ENCODE measurements around the gene VTN. TPM values are rescaled to one million over a fixed set of nuclear protein-coding genes. Genes with fewer than 3 reads are reported as not detected.

The VTN gene
- total and polyA plus RNA-seq, 11 donors = 16.9 to 120 (median 65.3) TPM

- peak overlapping the region in 10 of 12 donors; percentile 25 to 68 (median 54) for H3K27ac ChIP-seq
- 42 to 53% (median 48%) methylated on average over 7 of the region's 7 CpGs for WGBS, 4 donors
- no peak for DNase-seq
- intact Hi-C loops (cut with DNase I) = no loop called here
- H3K36me3 ChIP-seq = peaks cover 4 to 100% (median 96%) of the 10 kb centered on the region in 9 donors
- H3K4me1 ChIP-seq = peaks cover 0 to 46% (median 28%) of the 10 kb centered on the region in 12 donors
- peak in 3 of 4 donors; percentile 24 to 66 (median 34) for ATAC-seq
- no peaks in the 10 kb centered on the region for H3K27me3 ChIP-seq
- TF ChIP-seq POLR2A (IDR thresholded peaks at IDR 0.05) = no peak
- TF ChIP-seq, protein P1, sequence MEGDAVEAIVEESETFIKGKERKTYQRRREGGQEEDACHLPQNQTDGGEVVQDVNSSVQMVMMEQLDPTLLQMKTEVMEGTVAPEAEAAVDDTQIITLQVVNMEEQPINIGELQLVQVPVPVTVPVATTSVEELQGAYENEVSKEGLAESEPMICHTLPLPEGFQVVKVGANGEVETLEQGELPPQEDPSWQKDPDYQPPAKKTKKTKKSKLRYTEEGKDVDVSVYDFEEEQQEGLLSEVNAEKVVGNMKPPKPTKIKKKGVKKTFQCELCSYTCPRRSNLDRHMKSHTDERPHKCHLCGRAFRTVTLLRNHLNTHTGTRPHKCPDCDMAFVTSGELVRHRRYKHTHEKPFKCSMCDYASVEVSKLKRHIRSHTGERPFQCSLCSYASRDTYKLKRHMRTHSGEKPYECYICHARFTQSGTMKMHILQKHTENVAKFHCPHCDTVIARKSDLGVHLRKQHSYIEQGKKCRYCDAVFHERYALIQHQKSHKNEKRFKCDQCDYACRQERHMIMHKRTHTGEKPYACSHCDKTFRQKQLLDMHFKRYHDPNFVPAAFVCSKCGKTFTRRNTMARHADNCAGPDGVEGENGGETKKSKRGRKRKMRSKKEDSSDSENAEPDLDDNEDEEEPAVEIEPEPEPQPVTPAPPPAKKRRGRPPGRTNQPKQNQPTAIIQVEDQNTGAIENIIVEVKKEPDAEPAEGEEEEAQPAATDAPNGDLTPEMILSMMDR (IDR thresholded peaks at IDR 0.05) = peak in 10 of 12 donors; percentile 16 to 51 (median 40)
- no peaks in the 10 kb centered on the region for H3K9me3 ChIP-seq
- no peak overlapping the region for H3K4me3 ChIP-seq
These were observed 23.3 kb downstream of the VTN start for GRCh38 chr17:28346746-28347246.

DNA sequence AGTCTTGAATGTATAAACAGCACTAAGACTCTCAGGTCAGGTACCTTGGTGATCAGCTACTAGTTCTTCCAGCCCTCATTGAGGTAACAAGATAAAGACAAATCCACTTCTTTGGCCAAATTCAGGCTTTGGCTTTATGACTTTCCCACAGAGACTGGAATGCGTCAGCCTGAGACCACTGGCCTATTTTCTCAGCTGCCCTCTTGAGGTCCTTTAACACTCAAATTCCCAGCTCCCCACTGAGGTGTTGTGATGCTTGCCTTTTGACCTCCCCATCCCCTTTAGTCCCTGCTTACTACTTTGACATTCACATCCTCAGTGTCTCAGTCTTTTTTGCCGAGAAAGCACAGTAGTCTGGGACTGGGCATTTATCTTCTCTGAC is 23.9 kb downstream of the VTN start:
- H3K4me1 ChIP-seq = peaks cover 0 to 47% (median 28%) of the 10 kb centered on the region in 12 donors
- intact Hi-C loops (cut with DNase I) = no loop called here
- DNase-seq (no peak), ATAC-seq (no peak)
- no peaks in the 10 kb centered on the region for H3K27me3 ChIP-seq
- peaks cover 4 to 100% (median 96%) of the 10 kb centered on the region in 9 donors for H3K36me3 ChIP-seq
- no peak overlapping the region for H3K4me3 ChIP-seq
- no peaks in the 10 kb centered on the region for H3K9me3 ChIP-seq
- H3K27ac ChIP-seq = peak overlapping the region in 10 of 12 donors; percentile 8 to 68 (median 48)
- WGBS, 4 donors = 73 to 90% (median 83%) methylated on average over 2 of the region's 2 CpGs
- TF ChIP-seq, protein P1 (IDR thresholded peaks at IDR 0.05) = no peak
- TF ChIP-seq POLR2A (IDR thresholded peaks at IDR 0.05) = no peak

GRCh38 chr17:28345419-28346198 is 24.5 kb downstream of the VTN start:
- intact Hi-C loops (cut with DNase I) = no loop called here
- H3K27ac ChIP-seq = peak overlapping the region in 10 of 12 donors; percentile 8 to 68 (median 35)
- no peak overlapping the region for H3K4me3 ChIP-seq
- peaks cover 4 to 100% (median 96%) of the 10 kb centered on the region in 9 donors for H3K36me3 ChIP-seq
- TF ChIP-seq, protein P1 (IDR thresholded peaks at IDR 0.05) = no peak
- no peak for TF ChIP-seq POLR2A (IDR thresholded peaks at IDR 0.05)
- no peaks in the 10 kb centered on the region for H3K27me3 ChIP-seq
- H3K4me1 ChIP-seq = peaks cover 0 to 53% (median 28%) of the 10 kb centered on the region in 12 donors
- no peaks in the 10 kb centered on the region for H3K9me3 ChIP-seq
- ATAC-seq (peak; percentile 56 to 71 (median 64)), DNase-seq (peak in 4 of 5 donors; percentile 45 to 75 (median 67))
- 45 to 52% (median 48%) methylated on average over 13 of the region's 13 CpGs for WGBS, 4 donors

DNA sequence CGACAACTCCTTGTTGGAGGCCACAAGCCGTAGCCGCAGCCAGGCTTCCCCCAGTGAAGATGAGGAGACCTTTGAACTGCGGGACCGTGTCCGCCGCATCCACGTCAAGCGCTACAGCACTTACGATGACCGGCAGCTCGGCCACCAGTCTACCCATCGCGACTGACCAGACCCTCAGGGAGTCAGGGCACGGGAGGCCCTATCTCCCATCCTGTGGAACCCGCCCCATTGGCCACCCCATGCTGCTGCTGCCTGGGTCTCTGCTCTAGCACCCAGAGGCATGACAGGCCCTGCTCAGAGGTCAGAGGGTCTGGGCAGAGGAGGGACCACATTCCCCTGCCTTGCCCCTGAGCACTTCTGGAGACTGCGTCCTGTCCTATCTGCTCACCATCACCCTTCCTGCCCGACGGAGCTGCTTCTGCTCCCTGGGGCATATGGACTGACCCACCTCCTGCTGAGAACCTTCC is 25.6 kb downstream of the VTN start:
- DNase-seq (no peak), ATAC-seq (peak in 1 of 4 donors; percentile 2)
- H3K27ac ChIP-seq = peak overlapping the region in 3 of 12 donors; percentile 4 to 64 (median 29)
- no peak overlapping the region for H3K4me3 ChIP-seq
- 79 to 90% (median 84%) methylated on average over 12 to 19 of the region's 19 CpGs for WGBS, 4 donors
- H3K9me3 ChIP-seq = no peaks in the 10 kb centered on the region
- no peak for TF ChIP-seq POLR2A (IDR thresholded peaks at IDR 0.05)
- TF ChIP-seq, protein P1 (IDR thresholded peaks at IDR 0.05) = no peak
- intact Hi-C loops (cut with DNase I) = no loop called here
- H3K27me3 ChIP-seq = no peaks in the 10 kb centered on the region
- peaks cover 4 to 100% (median 96%) of the 10 kb centered on the region in 9 donors for H3K36me3 ChIP-seq
- peaks cover 0 to 62% (median 35%) of the 10 kb centered on the region in 12 donors for H3K4me1 ChIP-seq
